Raji (cell line): ENCODE data around the gene RIOK2.

Source experiments
- POLR2A ChIP-seq: IDR thresholded peaks from 2 replicates; pipeline ENCODE4 v1.6.1; 2011; ENCODE audit warnings: low read depth, low read length, control low read depth; ENCODE audit not compliant: insufficient read depth

Gene RIOK2

DNA sequence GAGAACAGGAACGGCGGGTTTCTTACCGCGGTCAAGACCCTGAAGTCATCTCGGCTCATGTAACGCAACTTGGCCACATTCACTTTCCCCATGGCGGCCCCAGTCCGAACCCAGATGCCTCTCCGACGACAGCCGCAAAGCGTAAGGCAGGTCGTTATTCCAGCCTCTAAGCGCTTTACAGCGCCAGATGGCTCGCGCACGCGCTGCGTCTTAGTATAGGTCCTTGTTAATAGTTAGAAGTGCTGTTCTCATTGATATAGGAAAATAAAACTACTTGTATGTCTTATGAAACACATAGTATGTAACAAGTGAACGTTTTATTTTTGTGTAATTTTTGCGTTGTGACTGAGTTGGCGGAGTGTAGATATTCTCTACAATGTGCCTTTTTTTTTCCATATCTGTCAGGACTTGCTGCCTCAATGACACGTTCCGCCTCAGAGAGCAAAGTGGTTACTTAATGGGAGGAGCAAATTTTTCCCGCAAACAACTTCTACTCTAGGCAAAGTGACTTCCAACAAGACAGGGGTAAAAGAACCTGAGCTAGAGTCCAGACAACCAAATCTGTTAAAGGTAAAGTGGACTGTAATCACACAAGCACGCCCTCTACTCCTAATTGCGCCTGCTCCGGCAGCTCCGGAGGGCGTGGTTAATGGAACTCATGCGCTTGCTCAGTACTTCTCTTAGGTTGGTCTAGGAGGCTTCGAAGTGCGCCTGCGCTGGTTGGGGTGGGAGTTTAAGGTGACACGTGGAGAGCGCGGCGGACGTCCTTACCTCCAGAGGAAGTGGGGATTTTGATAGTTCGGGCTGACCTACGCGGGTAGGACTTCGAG lies at the start of gene RIOK2:
TSS of gene RIOK2 (minus strand) at position 148 of the 830 bp plus-strand sequence. CDS start at position 92, 56 bp downstream.
- peak; percentile 91 for TF ChIP-seq POLR2A

DNA sequence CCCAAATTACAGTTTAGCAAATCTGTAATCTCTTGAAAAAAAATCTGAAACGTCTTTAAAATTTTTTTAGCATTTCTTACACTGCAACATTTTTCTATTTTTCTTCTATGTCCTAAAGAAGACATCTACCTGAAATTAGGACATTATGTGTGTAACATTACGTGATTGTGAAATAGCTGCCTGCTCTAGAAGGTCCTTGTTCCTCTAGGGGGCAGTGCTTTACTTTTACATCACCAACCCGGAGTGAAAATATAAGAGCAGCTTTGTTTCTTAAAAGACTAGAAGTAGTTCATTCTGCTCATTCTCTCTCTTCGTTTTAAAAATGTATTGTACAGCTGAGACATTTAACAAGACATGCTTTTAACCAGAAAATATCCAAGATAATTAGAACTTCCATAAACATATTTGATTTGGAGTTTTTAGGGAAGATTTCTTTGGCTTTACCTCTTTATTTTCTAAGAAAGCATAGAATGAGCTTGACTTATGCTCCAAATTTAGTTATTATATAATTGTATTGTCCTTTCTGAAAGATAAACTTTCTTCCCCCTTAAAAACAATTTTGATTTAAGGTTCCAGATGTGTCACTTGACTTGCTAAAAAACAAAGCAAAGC lies 48.1 kb upstream of the RIOK2 start:
- no peak for TF ChIP-seq POLR2A

GRCh38 chr5:97229688-97230285 lies 46.7 kb upstream of the RIOK2 start:
- no peak for TF ChIP-seq POLR2A

GRCh38 chr5:97229196-97229595 lies 46.1 kb upstream of the RIOK2 start:
- no peak for TF ChIP-seq POLR2A

DNA sequence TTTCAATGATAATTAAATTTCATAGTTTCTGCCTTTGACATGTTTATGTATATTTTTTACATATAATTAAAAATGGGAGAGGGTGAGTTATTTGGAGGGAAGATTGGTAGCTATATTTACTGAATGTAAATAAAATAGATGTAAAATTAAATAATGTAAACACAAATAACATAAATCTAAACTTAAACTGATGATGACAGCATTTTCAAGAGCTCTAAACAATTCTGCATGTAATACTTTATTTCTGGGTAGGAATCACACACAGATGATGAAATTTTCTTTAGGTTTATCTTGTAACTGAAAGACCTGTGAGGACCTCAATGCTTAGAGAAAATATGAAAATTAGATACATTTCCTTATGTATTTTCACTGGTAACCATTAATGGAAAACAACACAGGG lies 42.2 kb upstream of the RIOK2 start:
- no peak for TF ChIP-seq POLR2A

- TF ChIP-seq POLR2A = no peak
Observed at GRCh38 chr5:97224112-97224750, 41.2 kb upstream of the RIOK2 start.

- no peak for TF ChIP-seq POLR2A
Observed at GRCh38 chr5:97223596-97223995, 40.5 kb upstream of the RIOK2 start.

- no peak for TF ChIP-seq POLR2A
Observed at GRCh38 chr5:97209343-97209742, 26.3 kb upstream of the RIOK2 start.

DNA sequence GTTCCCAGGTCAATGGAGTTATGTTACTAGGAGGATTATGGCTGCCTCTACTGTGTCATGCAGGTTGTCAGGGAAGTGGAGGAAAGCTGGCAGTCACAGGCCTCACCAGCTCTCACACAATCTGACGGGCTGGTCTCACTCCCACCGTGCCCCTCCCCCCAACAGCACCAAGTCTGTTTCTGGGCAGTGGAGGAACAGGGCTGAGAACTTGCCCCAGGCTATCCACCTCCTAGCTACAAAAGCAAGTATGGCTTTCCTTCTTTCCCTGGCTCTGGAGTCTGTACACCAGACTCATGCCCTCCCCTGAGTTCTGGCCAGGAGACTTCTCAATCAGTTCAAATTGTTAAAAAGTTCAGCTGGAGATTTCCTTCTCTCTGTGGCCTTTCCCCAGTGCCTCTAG lies 25.7 kb upstream of the RIOK2 start:
- TF ChIP-seq POLR2A = no peak

GRCh38 chr5:97208184-97208713 lies 25.2 kb upstream of the RIOK2 start:
- no peak for TF ChIP-seq POLR2A

DNA sequence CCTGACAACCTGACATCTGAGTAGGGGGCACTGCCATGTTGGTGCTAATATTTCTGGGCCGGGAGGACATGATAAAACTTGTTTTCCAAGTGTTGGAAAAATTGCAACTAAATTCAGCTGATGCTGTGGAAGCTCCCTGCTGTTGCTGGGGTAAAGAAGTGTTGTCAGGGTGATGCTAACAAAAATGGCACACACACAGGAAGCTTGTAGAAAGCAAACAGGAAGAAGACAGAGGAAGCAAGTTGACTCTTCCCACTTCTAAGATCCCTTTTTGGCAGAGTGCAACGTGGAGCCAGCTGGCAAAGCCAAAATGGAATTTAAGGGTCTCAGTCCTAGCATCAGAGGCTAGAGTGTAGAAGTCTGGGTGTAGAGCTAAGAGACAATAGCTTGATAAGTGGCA lies 11.3 kb upstream of the RIOK2 start:
- no peak for TF ChIP-seq POLR2A

GRCh38 chr5:97193355-97193688 lies 10.3 kb upstream of the RIOK2 start:
- no peak for TF ChIP-seq POLR2A

- no peak for TF ChIP-seq POLR2A
Observed at GRCh38 chr5:97192580-97193354, 9.7 kb upstream of the RIOK2 start.

DNA sequence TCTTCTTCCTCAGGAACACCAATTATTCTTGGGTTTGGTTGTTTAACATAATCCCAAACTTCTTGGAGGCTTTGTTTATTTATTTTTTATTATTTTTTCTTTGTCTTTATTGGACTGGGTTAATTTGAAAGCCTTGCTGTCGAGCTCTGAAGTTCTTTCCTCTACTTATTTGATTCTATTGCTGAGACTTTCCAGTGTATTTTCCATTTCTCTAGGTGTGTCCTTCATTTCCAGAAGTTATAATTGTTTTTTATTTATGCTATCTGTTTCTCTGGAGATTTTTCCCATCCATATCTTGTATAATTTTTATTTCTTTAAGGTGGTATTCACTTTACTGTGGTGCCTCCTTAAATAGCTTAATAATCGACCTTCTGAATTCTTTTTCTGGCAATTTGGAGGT lies 8.8 kb upstream of the RIOK2 start:
- TF ChIP-seq POLR2A = no peak

DNA sequence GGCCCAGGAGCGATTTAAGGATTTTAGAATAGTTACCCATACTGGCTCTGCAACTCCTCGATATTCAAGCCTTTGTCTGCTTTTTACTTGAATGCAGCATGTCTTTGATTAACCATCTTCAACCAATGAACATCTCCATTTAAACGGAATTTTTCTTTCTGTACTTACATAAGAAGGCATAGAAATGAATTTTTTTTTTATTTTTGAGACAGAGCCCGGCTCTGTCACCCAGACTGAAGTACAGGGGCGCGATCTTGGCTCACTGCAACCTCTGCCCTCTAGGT lies 825 bp upstream of the RIOK2 start:
- TF ChIP-seq POLR2A = no peak
